Thyroid gland (tissue), 4 donors: ENCODE data around the gene IQSEC3. TPM values are rescaled to one million over a fixed set of nuclear protein-coding genes. Genes with fewer than 3 reads are reported as not detected.

Experiments
- DNase-seq, 2 donors: peaks; one replicate each; pipeline ENCODE4 v3.0.0-alpha.2; 2019
- H3K27ac ChIP-seq, 3 donors: fragments of 200-600 bp; sonication (generic); 1 replicate in 2 of 3; 2 replicates in 1 of 3; pipeline ENCODE4 v1.5.1; 2016 to 2019; ENCODE audit warnings: mild to moderate bottlenecking in 1 of 3, moderate library complexity in 1 of 3
- H3K27me3 ChIP-seq: fragments of 200-600 bp; sonication (generic); one replicate; pipeline ENCODE4 v1.5.1; 2019
- H3K36me3 ChIP-seq, 2 donors: fragments of 200-600 bp; sonication (generic); one replicate each; pipeline ENCODE4 v1.5.1; 2016 to 2019
- H3K4me1 ChIP-seq, 2 donors: fragments of 200-600 bp; sonication (generic); one replicate each; pipeline ENCODE4 v1.5.1; 2017 to 2019
- H3K4me3 ChIP-seq, 3 donors: fragments of 200-600 bp; sonication (generic); replicated peaks in 1 of 3; 1 replicate in 2 of 3; 2 replicates in 1 of 3; pipeline ENCODE4 v1.5.1; 2016; ENCODE audit warnings: mild to moderate bottlenecking in 1 of 3
- H3K9me3 ChIP-seq: fragments of 200-600 bp; sonication (generic); one replicate; pipeline ENCODE4 v1.5.1; 2017
- POLR2A ChIP-seq, 2 donors: fragments of 450-650 bp; IDR thresholded peaks; one replicate each; pipeline ENCODE4 v1.6.1; 2017; ENCODE audit warnings: antibody characterized with exemption in 2 of 2, mild to moderate bottlenecking in 2 of 2, moderate library complexity in 1 of 2
- WGBS, 2 donors: methylation state at CpG; one replicate each; pipeline ENCODE4 v1.1.5; 2017; 5-methylcytosine and 5-hydroxymethylcytosine counted together
- intact Hi-C: fragments of 100-400 bp; cut with DNase I; formaldehyde crosslinking; loops from one replicate; pipeline ENCODE4 v1.15.1; 2023
- total RNA-seq, 4 donors: library from RNA; depleted of rRNA; stranded (reverse); fragments of >200 nt; gene quantifications; one replicate each; pipeline ENCODE4 v1.2.3, GENCODE V29; 2016
- TF ChIP-seq, protein P1 (sequence below), 6 experiments: fragments of 200-600 bp in 3 of 6; fragments of 450-650 bp in 3 of 6; sonication (generic) in 3 of 6; IDR thresholded peaks; one replicate each; pipeline ENCODE4 v1.5.1; 2016 to 2019; ENCODE audit warnings: antibody characterized with exemption in 6 of 6, mild to moderate bottlenecking in 2 of 6, inconsistent platforms in 1 of 6, moderate library complexity in 1 of 6

Gene IQSEC3
- total RNA-seq, 4 donors from 2014 or later, result 0.27 to 1.3 (median 1.0) TPM

DNA sequence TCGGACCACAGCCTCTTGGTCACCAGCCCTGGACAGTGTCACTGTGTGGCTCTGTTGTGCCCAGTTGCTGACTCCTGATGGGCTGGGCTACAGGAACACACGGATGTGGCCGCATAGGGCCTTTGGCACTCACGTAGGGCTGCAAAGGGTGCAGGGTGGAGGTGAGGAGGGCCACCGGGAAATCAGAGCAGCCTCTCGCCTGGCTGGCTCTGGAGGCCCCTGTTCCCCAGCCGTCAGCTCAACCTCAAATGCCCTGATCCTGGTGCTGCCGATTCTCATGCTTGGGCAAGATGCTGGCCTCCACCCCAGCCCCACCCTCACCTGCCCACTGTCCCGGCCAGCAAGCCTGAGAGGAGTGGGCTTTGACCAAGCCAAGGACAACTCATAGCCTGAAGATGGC, 88.4 kb downstream of the IQSEC3 start:
- no peak overlapping the region for H3K4me3 ChIP-seq
- intact Hi-C loops, result no loop called here
- TF ChIP-seq, protein P1, sequence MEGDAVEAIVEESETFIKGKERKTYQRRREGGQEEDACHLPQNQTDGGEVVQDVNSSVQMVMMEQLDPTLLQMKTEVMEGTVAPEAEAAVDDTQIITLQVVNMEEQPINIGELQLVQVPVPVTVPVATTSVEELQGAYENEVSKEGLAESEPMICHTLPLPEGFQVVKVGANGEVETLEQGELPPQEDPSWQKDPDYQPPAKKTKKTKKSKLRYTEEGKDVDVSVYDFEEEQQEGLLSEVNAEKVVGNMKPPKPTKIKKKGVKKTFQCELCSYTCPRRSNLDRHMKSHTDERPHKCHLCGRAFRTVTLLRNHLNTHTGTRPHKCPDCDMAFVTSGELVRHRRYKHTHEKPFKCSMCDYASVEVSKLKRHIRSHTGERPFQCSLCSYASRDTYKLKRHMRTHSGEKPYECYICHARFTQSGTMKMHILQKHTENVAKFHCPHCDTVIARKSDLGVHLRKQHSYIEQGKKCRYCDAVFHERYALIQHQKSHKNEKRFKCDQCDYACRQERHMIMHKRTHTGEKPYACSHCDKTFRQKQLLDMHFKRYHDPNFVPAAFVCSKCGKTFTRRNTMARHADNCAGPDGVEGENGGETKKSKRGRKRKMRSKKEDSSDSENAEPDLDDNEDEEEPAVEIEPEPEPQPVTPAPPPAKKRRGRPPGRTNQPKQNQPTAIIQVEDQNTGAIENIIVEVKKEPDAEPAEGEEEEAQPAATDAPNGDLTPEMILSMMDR (IDR thresholded peaks at IDR 0.05), result no peak
- TF ChIP-seq POLR2A (IDR thresholded peaks at IDR 0.05), result no peak
- WGBS, 2 donors, result 83 to 90% methylated on average over 7 to 9 of the region's 9 CpGs
- H3K27me3 ChIP-seq, result no peaks in the 10 kb centered on the region
- DNase-seq, result no peak
- H3K27ac ChIP-seq, result no peak overlapping the region
- H3K9me3 ChIP-seq, result no peaks in the 10 kb centered on the region
- H3K36me3 ChIP-seq, result no peaks in the 10 kb centered on the region
- H3K4me1 ChIP-seq, result peaks cover 0 to 6% of the 10 kb centered on the region in 2 donors

DNA sequence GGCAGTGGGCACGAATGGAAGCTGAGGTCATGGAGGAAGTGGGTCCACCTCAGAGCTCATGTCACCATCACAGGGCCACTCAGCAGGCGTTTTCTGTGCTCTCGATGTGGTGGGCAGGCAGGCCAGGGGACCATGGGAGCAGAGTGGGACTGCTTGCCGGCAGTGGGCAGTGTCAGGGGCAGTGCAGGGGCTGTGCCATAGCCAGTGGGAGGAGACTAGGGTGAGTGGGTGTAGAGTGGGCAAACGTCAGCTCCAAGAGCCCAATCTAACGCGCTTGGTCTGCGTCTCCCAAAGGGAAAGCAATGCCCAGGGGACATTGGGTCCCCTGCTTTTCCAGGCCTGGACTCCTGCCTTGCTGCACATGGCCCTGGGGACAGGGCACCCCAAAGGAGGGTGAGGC, 89.1 kb downstream of the IQSEC3 start:
- TF ChIP-seq, protein P1 (IDR thresholded peaks at IDR 0.05), result no peak
- TF ChIP-seq POLR2A (IDR thresholded peaks at IDR 0.05), result no peak
- DNase-seq, result no peak
- H3K27me3 ChIP-seq, result no peaks in the 10 kb centered on the region
- no peak overlapping the region for H3K27ac ChIP-seq
- no peaks in the 10 kb centered on the region for H3K36me3 ChIP-seq
- intact Hi-C loops, result no loop called here
- 84 to 88% methylated on average over 8 of the region's 8 CpGs for WGBS, 2 donors
- H3K9me3 ChIP-seq, result no peaks in the 10 kb centered on the region
- peaks cover 0 to 6% of the 10 kb centered on the region in 2 donors for H3K4me1 ChIP-seq
- H3K4me3 ChIP-seq, result no peak overlapping the region

DNA sequence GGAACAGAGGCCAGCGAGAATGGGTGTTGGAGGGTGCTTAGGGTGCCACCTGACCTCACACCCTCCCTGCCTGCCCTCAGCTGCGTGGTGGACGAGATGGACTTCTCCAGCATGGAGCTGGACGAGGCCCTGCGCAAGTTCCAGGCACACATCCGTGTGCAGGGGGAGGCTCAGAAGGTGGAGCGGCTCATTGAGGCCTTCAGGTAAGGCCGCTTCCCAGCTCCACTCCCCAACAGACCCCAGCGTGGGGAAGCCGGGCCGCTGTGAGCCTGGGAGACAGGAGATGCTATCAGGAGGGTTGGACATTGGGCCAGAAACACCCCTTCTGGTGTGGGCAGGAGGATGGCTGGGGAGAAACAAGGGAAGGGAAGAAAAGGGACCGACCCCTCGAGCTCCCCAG, 90.4 kb downstream of the IQSEC3 start:
- TF ChIP-seq, protein P1 (IDR thresholded peaks at IDR 0.05), result no peak
- TF ChIP-seq POLR2A (IDR thresholded peaks at IDR 0.05), result no peak
- no peak for DNase-seq
- Histone ChIP-seq H3K4me1 (peaks cover 0 to 6% of the 10 kb centered on the region in 2 donors), H3K27ac (no peak overlapping the region), H3K27me3 (no peaks in the 10 kb centered on the region), H3K4me3 (no peak overlapping the region), H3K36me3 (no peaks in the 10 kb centered on the region), H3K9me3 (no peaks in the 10 kb centered on the region)
- intact Hi-C loops, result no loop called here
- 91% methylated on average over 13 of the region's 13 CpGs for WGBS, 2 donors

DNA sequence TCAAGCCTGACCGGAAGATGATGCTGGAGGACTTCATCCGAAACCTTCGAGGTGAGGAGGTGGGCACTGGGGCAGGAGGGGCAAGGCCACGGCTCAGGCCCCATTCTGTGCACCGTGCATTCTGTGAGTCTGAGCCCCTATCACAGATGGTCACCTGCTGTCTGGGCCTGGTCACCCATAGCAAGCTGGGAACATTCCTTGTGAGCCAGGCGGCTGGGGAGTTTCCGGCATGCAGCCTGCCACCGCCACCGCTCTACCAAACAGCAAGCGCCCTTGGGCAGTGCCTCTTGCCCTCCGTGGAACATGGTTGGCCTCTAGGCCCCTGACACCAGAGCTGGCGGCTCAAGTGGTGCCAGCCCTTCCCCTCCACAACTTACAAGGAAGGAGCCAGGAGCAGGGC, 91.1 kb downstream of the IQSEC3 start:
- Histone ChIP-seq H3K4me3 (no peak overlapping the region), H3K36me3 (no peaks in the 10 kb centered on the region), H3K4me1 (peaks cover 0 to 6% of the 10 kb centered on the region in 2 donors), H3K27ac (no peak overlapping the region), H3K9me3 (no peaks in the 10 kb centered on the region), H3K27me3 (no peaks in the 10 kb centered on the region)
- 91 to 93% methylated on average over 12 of the region's 12 CpGs for WGBS, 2 donors
- no peak for DNase-seq
- intact Hi-C loops, result no loop called here
- TF ChIP-seq, protein P1 (IDR thresholded peaks at IDR 0.05), result no peak
- TF ChIP-seq POLR2A (IDR thresholded peaks at IDR 0.05), result no peak

DNA sequence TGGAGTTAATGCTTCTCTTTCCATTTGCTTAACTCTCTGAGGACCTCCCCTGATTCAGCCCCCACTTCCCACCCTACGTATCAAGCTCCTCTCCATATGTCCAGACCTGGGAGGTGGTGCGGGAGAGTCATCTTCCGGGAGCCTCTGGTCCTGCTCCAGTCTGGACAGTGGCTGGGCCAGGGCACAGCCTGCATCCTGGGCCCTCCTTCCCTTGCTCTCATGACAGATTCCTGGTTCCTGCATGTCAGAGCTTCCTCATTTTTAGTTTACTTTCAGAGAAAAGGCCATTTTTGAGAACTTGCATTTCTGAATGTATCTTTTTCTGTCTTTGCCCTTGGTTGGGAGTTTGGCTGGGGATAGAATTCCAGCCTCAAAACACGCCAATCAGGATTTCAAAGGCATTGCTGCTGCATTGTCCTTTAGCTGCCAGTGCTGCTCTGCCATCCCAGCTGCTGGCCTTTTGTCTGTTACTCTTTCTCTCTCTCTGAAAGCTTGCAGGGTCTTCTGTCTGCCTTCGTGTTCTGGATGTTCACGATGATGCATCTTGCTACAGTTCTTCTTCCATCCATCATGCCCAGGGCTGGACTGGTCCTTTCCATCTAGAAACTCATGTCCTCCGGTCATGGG, 92.7 kb downstream of the IQSEC3 start:
- no peak overlapping the region for H3K27ac ChIP-seq
- intact Hi-C loops, result no loop called here
- H3K4me3 ChIP-seq, result no peak overlapping the region
- no peaks in the 10 kb centered on the region for H3K27me3 ChIP-seq
- no peaks in the 10 kb centered on the region for H3K9me3 ChIP-seq
- 77 to 83% methylated on average over 7 of the region's 7 CpGs for WGBS, 2 donors
- no peak for DNase-seq
- H3K4me1 ChIP-seq, result peaks cover 3 to 7% of the 10 kb centered on the region in 2 donors
- H3K36me3 ChIP-seq, result no peaks in the 10 kb centered on the region
- TF ChIP-seq, protein P1 (IDR thresholded peaks at IDR 0.05), result no peak
- no peak for TF ChIP-seq POLR2A (IDR thresholded peaks at IDR 0.05)
